ENCODE measurements around the gene ZC3H10. TPM values are rescaled to one million over a fixed set of nuclear protein-coding genes. Genes with fewer than 3 reads are reported as not detected.

ZC3H10 gene
- total RNA-seq, 1 experiment from 2014 or later, result 8.7 TPM

GRCh38 chr12:56163533-56164344 is 45.7 kb downstream of the ZC3H10 start (continued):
- TF ChIP-seq SP1 (IDR thresholded peaks at IDR 0.05; ENCODE audit: low read depth), result no peak
- TF ChIP-seq ELF1 (IDR thresholded peaks at IDR 0.05; ENCODE audit: borderline replicate concordance, low read depth), result no peak
- TF ChIP-seq EZH2phosphoT487 (IDR thresholded peaks at IDR 0.05; ENCODE audit: borderline replicate concordance), result no peak

- no peaks in the 10 kb centered on the region for H3K27me3 ChIP-seq (ENCODE audit: insufficient read depth, low read length)
- H3K4me1 ChIP-seq (ENCODE audit: control insufficient read depth in 1 of 2, insufficient read depth in 2 of 2, low read length in 2 of 2), result peaks cover 4 to 8% of the 10 kb centered on the region in 2 experiments; a peak in 3 of 4 replicates
- peaks cover 54 to 55% of the 10 kb centered on the region in 2 experiments for H3K36me3 ChIP-seq (ENCODE audit: control insufficient read depth in 1 of 2, insufficient read depth in 2 of 2, low read length in 2 of 2)
- H4K20me1 ChIP-seq (ENCODE audit: insufficient read depth), result no peaks in the 10 kb centered on the region
- H3K4me3 ChIP-seq (replicated peaks in 1 of 2; ENCODE audit: low read depth in 1 of 2, low read length in 2 of 2), result no peak overlapping the region
- ChIA-PET RAD21 (ENCODE audit: low non-redundant PET in 1 of 2, low total read pairs in 2 of 2, uncharacterized antibody in 2 of 2, unreplicated experiment in 2 of 2) (no interaction called here), CTCF (no interaction called here), POLR2A (no interaction called here)
- TF ChIP-seq CBX3 (IDR thresholded peaks at IDR 0.05; ENCODE audit: low read depth) (no peak), ELF1 (IDR thresholded peaks at IDR 0.05; ENCODE audit: borderline replicate concordance, low read depth) (no peak), ZNF274 (IDR thresholded peaks at IDR 0.05; ENCODE audit: low read depth, low read length) (no peak), SIN3A (IDR thresholded peaks at IDR 0.05; ENCODE audit: low read depth) (no peak), YY1 (IDR thresholded peaks at IDR 0.05; ENCODE audit: extremely low read depth, insufficient replicate concordance, low read depth, low read length) (no peak), RAD21 (IDR thresholded peaks at IDR 0.05; ENCODE audit: low read depth) (no peak), POLR2AphosphoS5 (IDR thresholded peaks at IDR 0.05; ENCODE audit: low read depth, low read length) (no peak), TCF7L2 (IDR thresholded peaks at IDR 0.05; ENCODE audit: borderline replicate concordance, extremely low read depth, insufficient read depth, insufficient read length) (no peak), ZBTB33 (IDR thresholded peaks at IDR 0.05; ENCODE audit: extremely low read depth, insufficient replicate concordance, low read length) (no peak), EZH2phosphoT487 (IDR thresholded peaks at IDR 0.05; ENCODE audit: borderline replicate concordance) (no peak), CEBPB (IDR thresholded peaks at IDR 0.05; ENCODE audit: low read depth) (no peak), SRF (IDR thresholded peaks at IDR 0.05; ENCODE audit: low read depth) (no peak), POLR2A (IDR thresholded peaks at IDR 0.05; ENCODE audit: borderline replicate concordance, extremely low read depth, insufficient read depth, insufficient read length) (no peak), EGR1 (IDR thresholded peaks at IDR 0.05; ENCODE audit: low read depth) (no peak), JUND (IDR thresholded peaks at IDR 0.05) (no peak), ATF3 (IDR thresholded peaks at IDR 0.05) (no peak), SP1 (IDR thresholded peaks at IDR 0.05; ENCODE audit: low read depth) (no peak)
- ATAC-seq, result no peak
- intact Hi-C loops (cut with micrococcal nuclease), result no loop called here
- no TSS peak for BruUV-seq (replicated peaks)
- no peak for DNase-seq (ENCODE audit: low read depth, low spot score)
- H2AFZ ChIP-seq (ENCODE audit: low read depth, low read length, poor library complexity, severe bottlenecking), result no peak overlapping the region
- H3K27ac ChIP-seq (ENCODE audit: low read depth, low read length), result no peak overlapping the region
- no peaks in the 10 kb centered on the region for H3K9me3 ChIP-seq (ENCODE audit: control insufficient read depth in 1 of 2, insufficient read depth in 1 of 2, low read depth in 1 of 2, low read length in 2 of 2)
- H3K9me2 ChIP-seq (ENCODE audit: insufficient read depth), result no peaks in the 10 kb centered on the region
- no peak overlapping the region for H3K9ac ChIP-seq (ENCODE audit: low read length)
- no peak overlapping the region for H3K4me2 ChIP-seq (ENCODE audit: low read length)
- peaks cover 31% of the 10 kb centered on the region for H3K79me2 ChIP-seq (ENCODE audit: insufficient read depth, low read length)
Measured at GRCh38 chr12:56164345-56164729, 46.3 kb downstream of the ZC3H10 start.
